H1 (cell line): ENCODE results near the gene PRKCD. TPM values are rescaled to one million over a fixed set of nuclear protein-coding genes. Genes with fewer than 3 reads are reported as not detected.

Source experiments
- CTCF ChIA-PET: fragments of 300-600 bp; sonication (Branson Sonifier 250); formaldehyde crosslinking; loops from one replicate; lab custom pipeline; 2021; ENCODE audit not compliant: partially characterized antibody; lab: Charles Lee
- POLR2A ChIA-PET: fragments of 300-600 bp; sonication (Branson Sonifier 250); formaldehyde crosslinking; loops from one replicate; lab custom pipeline; 2021; ENCODE audit warnings: inconsistent platforms; ENCODE audit not compliant: partially characterized antibody; lab: Charles Lee
- DNase-seq, 2 experiments: peaks; one replicate each; pipeline versions ENCODE4 v3.0.0 to v3.0.0-alpha.2; 2010 to 2022; ENCODE audit warnings: low spot score in 2 of 2, low read depth in 1 of 2, mixed read lengths in 1 of 2
- FAIRE-seq: peaks from 2 replicates; lab custom pipeline; 2011; peaks lifted over from hg19 to GRCh38; lab: Jason Lieb, UNC
- H2AFZ ChIP-seq: 2 replicates; pipeline ENCODE4 v1.8.1; 2012; ENCODE audit warnings: low read length, inconsistent platforms
- H2AK5ac ChIP-seq: 2 replicates; pipeline ENCODE4 v1.6.1; 2013; ENCODE audit warnings: low read depth, low read length
- H2BK120ac ChIP-seq: replicated peaks from 2 replicates; pipeline ENCODE3; 2013; ENCODE audit warnings: low read depth, low read length, inconsistent platforms
- H2BK12ac ChIP-seq: 2 replicates; pipeline ENCODE4 v1.6.1; 2013; ENCODE audit warnings: low read depth, low read length
- H2BK15ac ChIP-seq: 2 replicates; pipeline ENCODE4 v1.6.1; 2013; ENCODE audit warnings: low read length
- H2BK20ac ChIP-seq: 2 replicates; pipeline ENCODE4 v1.6.1; 2013; ENCODE audit warnings: low read length
- H2BK5ac ChIP-seq: 2 replicates; pipeline ENCODE4 v1.6.1; 2013; ENCODE audit warnings: low read depth, low read length
- H3K14ac ChIP-seq: 2 replicates; pipeline ENCODE4 v1.6.1; 2013; ENCODE audit warnings: inconsistent platforms; ENCODE audit not compliant: insufficient read length
- H3K18ac ChIP-seq: 2 replicates; pipeline ENCODE4 v1.6.1; 2013; ENCODE audit warnings: low read length; ENCODE audit errors: extremely low read depth
- H3K23ac ChIP-seq: 2 replicates; pipeline ENCODE4 v1.6.1; 2013; ENCODE audit warnings: inconsistent platforms; ENCODE audit not compliant: insufficient read length
- H3K23me2 ChIP-seq: 2 replicates; pipeline ENCODE4 v1.6.1; 2013; ENCODE audit warnings: low read depth, low read length
- H3K27ac ChIP-seq: 2 replicates; pipeline ENCODE4 v1.6.1; 2011; ENCODE audit warnings: low read depth, low read length, inconsistent platforms
- H3K27me3 ChIP-seq, 4 experiments: replicated peaks in 1 of 4; 1 replicate in 1 of 4; 2 replicates in 3 of 4; pipeline versions ENCODE4 v1.6.1 to v1.8.1; 2011 to 2013; ENCODE audit warnings: low read length in 3 of 4, mild to moderate bottlenecking in 3 of 4, inconsistent platforms in 2 of 4, mixed read lengths in 2 of 4, moderate library complexity in 1 of 4; ENCODE audit not compliant: control insufficient read depth in 3 of 4, insufficient read depth in 3 of 4; ENCODE audit errors: extremely low read depth in 1 of 4
- H3K36me3 ChIP-seq, 4 experiments: 2 replicates each; pipeline versions ENCODE4 v1.6.1 to v1.8.1; 2011 to 2013; ENCODE audit warnings: mild to moderate bottlenecking in 4 of 4, low read length in 3 of 4, moderate library complexity in 2 of 4, control low read depth in 1 of 4, inconsistent platforms in 1 of 4; ENCODE audit not compliant: insufficient read depth in 4 of 4, control insufficient read depth in 2 of 4
- H3K4ac ChIP-seq: replicated peaks from 2 replicates; pipeline ENCODE3; 2013; ENCODE audit warnings: low read length, low read depth, mixed read lengths, inconsistent platforms; ENCODE audit not compliant: insufficient read length
- H3K4me1 ChIP-seq, 4 experiments: replicated peaks in 1 of 4; 1 replicate in 1 of 4; 2 replicates in 3 of 4; pipeline versions ENCODE4 v1.6.1 to v1.8.1; 2011 to 2013; ENCODE audit warnings: low read length in 3 of 4, inconsistent platforms in 2 of 4, mixed read lengths in 1 of 4; ENCODE audit not compliant: insufficient read depth in 4 of 4, control insufficient read depth in 3 of 4
- H3K4me2 ChIP-seq, 2 experiments: 2 replicates each; pipeline versions ENCODE4 v1.6.1 to v1.8.1; 2011 to 2013; ENCODE audit warnings: low read depth in 2 of 2, low read length in 2 of 2, control low read depth in 1 of 2, inconsistent platforms in 1 of 2, mild to moderate bottlenecking in 1 of 2; ENCODE audit not compliant: insufficient read depth in 1 of 2
- H3K4me3 ChIP-seq, 4 experiments: fragments of 200-600, 300-600 bp in 1 of 4; sonication (generic), shearing (Covaris generic), sonication (Bioruptor Twin) in 1 of 4; 2 replicates each; pipeline versions ENCODE4 v1.5.1 to v1.8.1; 2011 to 2016; ENCODE audit warnings: low read length in 4 of 4, low read depth in 3 of 4, control low read depth in 2 of 4, inconsistent platforms in 2 of 4, mild to moderate bottlenecking in 2 of 4, mixed read lengths in 1 of 4, moderate library complexity in 1 of 4; ENCODE audit not compliant: insufficient read depth in 2 of 4; ENCODE audit errors: extremely low read depth in 1 of 4
- H3K56ac ChIP-seq: replicated peaks from 2 replicates; pipeline ENCODE3; 2013; ENCODE audit warnings: low read depth, mild to moderate bottlenecking, mixed read lengths, low read length, inconsistent platforms; ENCODE audit not compliant: insufficient read length
- H3K79me1 ChIP-seq: 2 replicates; pipeline ENCODE4 v1.6.1; 2013; ENCODE audit warnings: low read depth, low read length, control low read depth
- H3K79me2 ChIP-seq, 2 experiments: 2 replicates each; pipeline versions ENCODE4 v1.6.1 to v1.8.1; 2012 to 2013; ENCODE audit warnings: low read length in 2 of 2, mild to moderate bottlenecking in 2 of 2, inconsistent platforms in 1 of 2; ENCODE audit not compliant: insufficient read depth in 2 of 2, control insufficient read depth in 1 of 2
- H3K9ac ChIP-seq, 4 experiments: replicated peaks in 1 of 4; 1 replicate in 1 of 4; 2 replicates in 3 of 4; pipeline versions ENCODE4 v1.6.1 to v1.8.1; 2011 to 2013; ENCODE audit warnings: low read depth in 3 of 4, low read length in 3 of 4, control low read depth in 2 of 4, mild to moderate bottlenecking in 2 of 4, moderate library complexity in 2 of 4, inconsistent platforms in 1 of 4; ENCODE audit errors: extremely low read depth in 1 of 4
- H3K9me3 ChIP-seq, 2 experiments: 2 replicates each; pipeline versions ENCODE4 v1.6.1 to v1.8.1; 2012 to 2013; ENCODE audit warnings: mild to moderate bottlenecking in 2 of 2, moderate library complexity in 2 of 2, control low read depth in 1 of 2, inconsistent platforms in 1 of 2, low read depth in 1 of 2, low read length in 1 of 2, mixed read lengths in 1 of 2; ENCODE audit not compliant: insufficient read depth in 2 of 2
- H4K20me1 ChIP-seq, 2 experiments: replicated peaks in 1 of 2; 2 replicates each; pipeline versions ENCODE3 to v1.8.1; 2011 to 2013; ENCODE audit warnings: inconsistent platforms in 2 of 2, low read length in 2 of 2, mild to moderate bottlenecking in 1 of 2; ENCODE audit not compliant: insufficient read depth in 2 of 2, control insufficient read depth in 1 of 2
- H4K5ac ChIP-seq: 2 replicates; pipeline ENCODE4 v1.6.1; 2013; ENCODE audit warnings: low read length, low read depth, mixed read lengths, inconsistent platforms; ENCODE audit not compliant: insufficient read length
- H4K8ac ChIP-seq: 2 replicates; pipeline ENCODE4 v1.8.0; 2013; ENCODE audit warnings: mild to moderate bottlenecking, moderate library complexity, low read length, inconsistent platforms; ENCODE audit not compliant: insufficient read depth; ENCODE audit errors: extremely low read depth
- H4K91ac ChIP-seq: replicated peaks from 2 replicates; pipeline ENCODE3; 2013; ENCODE audit warnings: low read length, mixed read lengths, inconsistent platforms; ENCODE audit not compliant: insufficient read length
- POLR2A ChIP-seq, 2 experiments: IDR thresholded peaks; 1 replicate in 1 of 2; 2 replicates in 1 of 2; pipeline ENCODE4 v1.6.1; 2011; ENCODE audit warnings: low read depth in 2 of 2, low read length in 2 of 2, mild to moderate bottlenecking in 2 of 2; ENCODE audit errors: control extremely low read depth in 1 of 2
- POLR2AphosphoS5 ChIP-seq: IDR thresholded peaks from 2 replicates; pipeline ENCODE4 v1.6.1; 2011; ENCODE audit warnings: low read depth, low read length
- WGBS, 2 experiments: shearing (Covaris generic) in 1 of 2; methylation state at CpG; one replicate each; pipeline versions ENCODE4 v1.1.6 to v1.1.7; 2013 to 2015; ENCODE audit warnings: low lambda C conversion rate in 2 of 2, mixed read lengths in 2 of 2, inconsistent platforms in 1 of 2, low coverage in 1 of 2, missing lambda C conversion rate in 1 of 2; ENCODE audit not compliant: insufficient replicate concordance in 2 of 2, insufficient coverage in 1 of 2, insufficient read length in 1 of 2; ENCODE audit errors: extremely low coverage in 1 of 2, missing lambda C conversion rate in 1 of 2; 5-methylcytosine and 5-hydroxymethylcytosine counted together
- polyA plus RNA-seq, 7 experiments: library from polyadenylated mRNA; depleted of rRNA in 3 of 7; stranded (reverse) in 5 of 7; unstranded in 2 of 7; fragments of >200 nt in 5 of 7; fragments of 200-250 nt in 2 of 7; gene quantifications; 1 replicate in 5 of 7; 2 replicates in 1 of 7; 4 replicates in 1 of 7; pipeline versions ENCODE4 v1.2.1 to v1.2.3, GENCODE V29; 2011 to 2013; ENCODE audit warnings: missing spikeins in 2 of 7, mixed read lengths in 2 of 7
- total RNA-seq: library from RNA; stranded (reverse); fragmentation: NEBNext Ultra II Directional; extraction: Animal tissue kit (Norgen Biotek cat#: 25700); gene quantifications from 2 replicates; pipeline ENCODE4 v1.2.1, GENCODE V29; 2021

The PRKCD gene
- total and polyA plus RNA-seq, 2 of the 8 experiments (the other 6 are each of a cell fraction or from before 2014, with no cell fraction given) = 22.6 to 23.9 TPM

GRCh38 chr3:53223541-53223966 is 62.5 kb downstream of the PRKCD start:
- no peak for DNase-seq
- Histone ChIP-seq H3K36me3 (peaks cover 37 to 54% (median 51%) of the 10 kb centered on the region in 4 experiments), H4K20me1 (peaks cover 11 to 36% of the 10 kb centered on the region in 2 experiments), H3K4me3 (no peak overlapping the region), H4K5ac (no peak overlapping the region), H3K79me2 (no peaks in the 10 kb centered on the region; a peak in 1 of 4 replicates), H3K56ac (no peak overlapping the region), H2BK15ac (no peak overlapping the region), H2BK5ac (0 out of 2 replicates have a peak overlapping the region, but pooled peaks have one; percentile 24), H2BK12ac (no peak overlapping the region), H3K14ac (no peak overlapping the region), H4K8ac (no peak overlapping the region), H3K9me3 (no peaks in the 10 kb centered on the region), H2AFZ (no peak overlapping the region), H3K79me1 (no peaks in the 10 kb centered on the region; the same call in 1 of the 2 replicates), H2BK20ac (no peak overlapping the region), H3K4ac (no peak overlapping the region)
- ChIA-PET CTCF (interaction anchor here (0.5 to 6.6 kb wide), 5 partner anchors 11 to 123 kb away, joined by 3 to 68 read pairs (median 6); no protein-coding TSS in a partner anchor), POLR2A (interaction anchor here (1.2 to 28.5 kb wide), 11 partner anchors 8 to 270 kb away, joined by 3 to 449 read pairs (median 5); partner anchors contain the start of gene TKT)
- TF ChIP-seq POLR2A (IDR thresholded peaks at IDR 0.05; ENCODE audit: control extremely low read depth in 1 of 2, low read depth in 2 of 2, low read length in 2 of 2) = no peak; a peak in 2 of 3 replicates
- peak; percentile 46 for TF ChIP-seq POLR2AphosphoS5
- TF ChIP-seq, all 59 proteins: peak for 1
- no peak for FAIRE-seq
- no peak overlapping the region for H3K23ac ChIP-seq
- H3K27me3 ChIP-seq = no peaks in the 10 kb centered on the region
- no peaks in the 10 kb centered on the region for H3K23me2 ChIP-seq
- no peak overlapping the region for H3K4me2 ChIP-seq
- no peak overlapping the region for H3K18ac ChIP-seq
- WGBS, 2 experiments = 92% methylated on average over 9 of the region's 9 CpGs; no CpG with 5 or more reads in 1 of the 2 experiments
- H4K91ac ChIP-seq = no peak overlapping the region
- peaks cover 0 to 2% (median 0%) of the 10 kb centered on the region in 4 experiments; a peak in 1 of 7 replicates for H3K4me1 ChIP-seq
- H3K27ac ChIP-seq = no peak overlapping the region
- no peak overlapping the region for H2BK120ac ChIP-seq
- H2AK5ac ChIP-seq = no peak overlapping the region
- no peak overlapping the region for H3K9ac ChIP-seq
